H1 (cell line): ENCODE measurements around the gene MPPED2. TPM values are rescaled to one million over a fixed set of nuclear protein-coding genes. Genes with fewer than 3 reads are reported as not detected.

Source experiments
- CTCF ChIA-PET: fragments of 300-600 bp; sonication (Branson Sonifier 250); formaldehyde crosslinking; loops from one replicate; lab custom pipeline; 2021; ENCODE audit not compliant: partially characterized antibody; lab: Charles Lee
- POLR2A ChIA-PET: fragments of 300-600 bp; sonication (Branson Sonifier 250); formaldehyde crosslinking; loops from one replicate; lab custom pipeline; 2021; ENCODE audit warnings: inconsistent platforms; ENCODE audit not compliant: partially characterized antibody; lab: Charles Lee
- DNase-seq, 2 experiments: peaks; one replicate each; pipeline versions ENCODE4 v3.0.0 to v3.0.0-alpha.2; 2010 to 2022; ENCODE audit warnings: low spot score in 2 of 2, low read depth in 1 of 2, mixed read lengths in 1 of 2
- FAIRE-seq: peaks from 2 replicates; lab custom pipeline; 2011; peaks lifted over from hg19 to GRCh38; lab: Jason Lieb, UNC
- H2AFZ ChIP-seq: 2 replicates; pipeline ENCODE4 v1.8.1; 2012; ENCODE audit warnings: low read length, inconsistent platforms
- H2AK5ac ChIP-seq: 2 replicates; pipeline ENCODE4 v1.6.1; 2013; ENCODE audit warnings: low read depth, low read length
- H2BK120ac ChIP-seq: replicated peaks from 2 replicates; pipeline ENCODE3; 2013; ENCODE audit warnings: low read depth, low read length, inconsistent platforms
- H2BK12ac ChIP-seq: 2 replicates; pipeline ENCODE4 v1.6.1; 2013; ENCODE audit warnings: low read depth, low read length
- H2BK15ac ChIP-seq: 2 replicates; pipeline ENCODE4 v1.6.1; 2013; ENCODE audit warnings: low read length
- H2BK20ac ChIP-seq: 2 replicates; pipeline ENCODE4 v1.6.1; 2013; ENCODE audit warnings: low read length
- H2BK5ac ChIP-seq: 2 replicates; pipeline ENCODE4 v1.6.1; 2013; ENCODE audit warnings: low read depth, low read length
- H3K14ac ChIP-seq: 2 replicates; pipeline ENCODE4 v1.6.1; 2013; ENCODE audit warnings: inconsistent platforms; ENCODE audit not compliant: insufficient read length
- H3K18ac ChIP-seq: 2 replicates; pipeline ENCODE4 v1.6.1; 2013; ENCODE audit warnings: low read length; ENCODE audit errors: extremely low read depth
- H3K23ac ChIP-seq: 2 replicates; pipeline ENCODE4 v1.6.1; 2013; ENCODE audit warnings: inconsistent platforms; ENCODE audit not compliant: insufficient read length
- H3K23me2 ChIP-seq: 2 replicates; pipeline ENCODE4 v1.6.1; 2013; ENCODE audit warnings: low read depth, low read length
- H3K27ac ChIP-seq: 2 replicates; pipeline ENCODE4 v1.6.1; 2011; ENCODE audit warnings: low read depth, low read length, inconsistent platforms
- H3K27me3 ChIP-seq, 4 experiments: replicated peaks in 1 of 4; 1 replicate in 1 of 4; 2 replicates in 3 of 4; pipeline versions ENCODE4 v1.6.1 to v1.8.1; 2011 to 2013; ENCODE audit warnings: low read length in 3 of 4, mild to moderate bottlenecking in 3 of 4, inconsistent platforms in 2 of 4, mixed read lengths in 2 of 4, moderate library complexity in 1 of 4; ENCODE audit not compliant: control insufficient read depth in 3 of 4, insufficient read depth in 3 of 4; ENCODE audit errors: extremely low read depth in 1 of 4
- H3K36me3 ChIP-seq, 4 experiments: 2 replicates each; pipeline versions ENCODE4 v1.6.1 to v1.8.1; 2011 to 2013; ENCODE audit warnings: mild to moderate bottlenecking in 4 of 4, low read length in 3 of 4, moderate library complexity in 2 of 4, control low read depth in 1 of 4, inconsistent platforms in 1 of 4; ENCODE audit not compliant: insufficient read depth in 4 of 4, control insufficient read depth in 2 of 4
- H3K4ac ChIP-seq: replicated peaks from 2 replicates; pipeline ENCODE3; 2013; ENCODE audit warnings: low read length, low read depth, mixed read lengths, inconsistent platforms; ENCODE audit not compliant: insufficient read length
- H3K4me1 ChIP-seq, 4 experiments: replicated peaks in 1 of 4; 1 replicate in 1 of 4; 2 replicates in 3 of 4; pipeline versions ENCODE4 v1.6.1 to v1.8.1; 2011 to 2013; ENCODE audit warnings: low read length in 3 of 4, inconsistent platforms in 2 of 4, mixed read lengths in 1 of 4; ENCODE audit not compliant: insufficient read depth in 4 of 4, control insufficient read depth in 3 of 4
- H3K4me2 ChIP-seq, 2 experiments: 2 replicates each; pipeline versions ENCODE4 v1.6.1 to v1.8.1; 2011 to 2013; ENCODE audit warnings: low read depth in 2 of 2, low read length in 2 of 2, control low read depth in 1 of 2, inconsistent platforms in 1 of 2, mild to moderate bottlenecking in 1 of 2; ENCODE audit not compliant: insufficient read depth in 1 of 2
- H3K4me3 ChIP-seq, 4 experiments: fragments of 200-600, 300-600 bp in 1 of 4; sonication (generic), shearing (Covaris generic), sonication (Bioruptor Twin) in 1 of 4; 2 replicates each; pipeline versions ENCODE4 v1.5.1 to v1.8.1; 2011 to 2016; ENCODE audit warnings: low read length in 4 of 4, low read depth in 3 of 4, control low read depth in 2 of 4, inconsistent platforms in 2 of 4, mild to moderate bottlenecking in 2 of 4, mixed read lengths in 1 of 4, moderate library complexity in 1 of 4; ENCODE audit not compliant: insufficient read depth in 2 of 4; ENCODE audit errors: extremely low read depth in 1 of 4
- H3K56ac ChIP-seq: replicated peaks from 2 replicates; pipeline ENCODE3; 2013; ENCODE audit warnings: low read depth, mild to moderate bottlenecking, mixed read lengths, low read length, inconsistent platforms; ENCODE audit not compliant: insufficient read length
- H3K79me1 ChIP-seq: 2 replicates; pipeline ENCODE4 v1.6.1; 2013; ENCODE audit warnings: low read depth, low read length, control low read depth
- H3K79me2 ChIP-seq, 2 experiments: 2 replicates each; pipeline versions ENCODE4 v1.6.1 to v1.8.1; 2012 to 2013; ENCODE audit warnings: low read length in 2 of 2, mild to moderate bottlenecking in 2 of 2, inconsistent platforms in 1 of 2; ENCODE audit not compliant: insufficient read depth in 2 of 2, control insufficient read depth in 1 of 2
- H3K9ac ChIP-seq, 4 experiments: replicated peaks in 1 of 4; 1 replicate in 1 of 4; 2 replicates in 3 of 4; pipeline versions ENCODE4 v1.6.1 to v1.8.1; 2011 to 2013; ENCODE audit warnings: low read depth in 3 of 4, low read length in 3 of 4, control low read depth in 2 of 4, mild to moderate bottlenecking in 2 of 4, moderate library complexity in 2 of 4, inconsistent platforms in 1 of 4; ENCODE audit errors: extremely low read depth in 1 of 4
- H3K9me3 ChIP-seq, 2 experiments: 2 replicates each; pipeline versions ENCODE4 v1.6.1 to v1.8.1; 2012 to 2013; ENCODE audit warnings: mild to moderate bottlenecking in 2 of 2, moderate library complexity in 2 of 2, control low read depth in 1 of 2, inconsistent platforms in 1 of 2, low read depth in 1 of 2, low read length in 1 of 2, mixed read lengths in 1 of 2; ENCODE audit not compliant: insufficient read depth in 2 of 2
- H4K20me1 ChIP-seq, 2 experiments: replicated peaks in 1 of 2; 2 replicates each; pipeline versions ENCODE3 to v1.8.1; 2011 to 2013; ENCODE audit warnings: inconsistent platforms in 2 of 2, low read length in 2 of 2, mild to moderate bottlenecking in 1 of 2; ENCODE audit not compliant: insufficient read depth in 2 of 2, control insufficient read depth in 1 of 2
- H4K5ac ChIP-seq: 2 replicates; pipeline ENCODE4 v1.6.1; 2013; ENCODE audit warnings: low read length, low read depth, mixed read lengths, inconsistent platforms; ENCODE audit not compliant: insufficient read length
- H4K8ac ChIP-seq: 2 replicates; pipeline ENCODE4 v1.8.0; 2013; ENCODE audit warnings: mild to moderate bottlenecking, moderate library complexity, low read length, inconsistent platforms; ENCODE audit not compliant: insufficient read depth; ENCODE audit errors: extremely low read depth
- H4K91ac ChIP-seq: replicated peaks from 2 replicates; pipeline ENCODE3; 2013; ENCODE audit warnings: low read length, mixed read lengths, inconsistent platforms; ENCODE audit not compliant: insufficient read length
- CBX5 ChIP-seq: fragments of 300-800, 300-1000 bp; sonication (generic); IDR thresholded peaks from 2 replicates; pipeline ENCODE4 v1.7.1; 2016; ENCODE audit warnings: antibody characterized with exemption, low read length, low read depth
- CEBPB ChIP-seq: IDR thresholded peaks from 2 replicates; pipeline ENCODE4 v1.6.1; 2012; ENCODE audit warnings: low read depth, low read length
- HDAC6 ChIP-seq: IDR thresholded peaks from one replicate; pipeline ENCODE4 v1.7.1; 2012; ENCODE audit warnings: low read depth, mild to moderate bottlenecking, inconsistent platforms, low read length, moderate library complexity
- MAX ChIP-seq: IDR thresholded peaks from 2 replicates; pipeline ENCODE4 v1.6.1; 2012; ENCODE audit warnings: inconsistent platforms
- POLR2A ChIP-seq, 2 experiments: IDR thresholded peaks; 1 replicate in 1 of 2; 2 replicates in 1 of 2; pipeline ENCODE4 v1.6.1; 2011; ENCODE audit warnings: low read depth in 2 of 2, low read length in 2 of 2, mild to moderate bottlenecking in 2 of 2; ENCODE audit errors: control extremely low read depth in 1 of 2
- RAD21 ChIP-seq, 2 experiments: IDR thresholded peaks in 1 of 2; conservative IDR thresholded peaks in 1 of 2; 2 replicates each; pipeline ENCODE4 v1.6.1; 2011; ENCODE audit warnings: low read depth in 2 of 2, low read length in 2 of 2, improper control_type of control experiment in 1 of 2, inconsistent platforms in 1 of 2, mild to moderate bottlenecking in 1 of 2, moderate library complexity in 1 of 2
- RNF2 ChIP-seq: fragments of 200-900, 300-1000 bp; sonication (generic); IDR thresholded peaks from 2 replicates; pipeline ENCODE4 v1.7.1; 2016; ENCODE audit warnings: borderline replicate concordance, low read depth, mild to moderate bottlenecking, antibody characterized with exemption, low read length; ENCODE audit not compliant: poor library complexity, severe bottlenecking; ENCODE audit errors: missing control alignments
- SIN3A ChIP-seq, 2 experiments: IDR thresholded peaks in 1 of 2; conservative IDR thresholded peaks in 1 of 2; 2 replicates each; pipeline ENCODE4 v1.6.1; 2011 to 2012; ENCODE audit warnings: low read length in 2 of 2, improper control_type of control experiment in 1 of 2, low read depth in 1 of 2, mild to moderate bottlenecking in 1 of 2
- SRF ChIP-seq: IDR thresholded peaks from 2 replicates; pipeline ENCODE4 v1.6.1; 2011; ENCODE audit warnings: mild to moderate bottlenecking, low read depth, low read length, moderate library complexity
- TAF1 ChIP-seq: IDR thresholded peaks from 2 replicates; pipeline ENCODE4 v1.6.1; 2011; ENCODE audit warnings: mild to moderate bottlenecking, low read depth, low read length
- USF2 ChIP-seq: IDR thresholded peaks from 2 replicates; pipeline ENCODE4 v1.6.1; 2011; ENCODE audit warnings: low read length, improper control_type of control experiment
- WGBS, 2 experiments: shearing (Covaris generic) in 1 of 2; methylation state at CpG; one replicate each; pipeline versions ENCODE4 v1.1.6 to v1.1.7; 2013 to 2015; ENCODE audit warnings: low lambda C conversion rate in 2 of 2, mixed read lengths in 2 of 2, inconsistent platforms in 1 of 2, low coverage in 1 of 2, missing lambda C conversion rate in 1 of 2; ENCODE audit not compliant: insufficient replicate concordance in 2 of 2, insufficient coverage in 1 of 2, insufficient read length in 1 of 2; ENCODE audit errors: extremely low coverage in 1 of 2, missing lambda C conversion rate in 1 of 2; 5-methylcytosine and 5-hydroxymethylcytosine counted together
- polyA plus RNA-seq, 7 experiments: library from polyadenylated mRNA; depleted of rRNA in 3 of 7; stranded (reverse) in 5 of 7; unstranded in 2 of 7; fragments of >200 nt in 5 of 7; fragments of 200-250 nt in 2 of 7; gene quantifications; 1 replicate in 5 of 7; 2 replicates in 1 of 7; 4 replicates in 1 of 7; pipeline versions ENCODE4 v1.2.1 to v1.2.3, GENCODE V29; 2011 to 2013; ENCODE audit warnings: missing spikeins in 2 of 7, mixed read lengths in 2 of 7
- total RNA-seq: library from RNA; stranded (reverse); fragmentation: NEBNext Ultra II Directional; extraction: Animal tissue kit (Norgen Biotek cat#: 25700); gene quantifications from 2 replicates; pipeline ENCODE4 v1.2.1, GENCODE V29; 2021

Gene MPPED2
- total and polyA plus RNA-seq, 2 of the 8 experiments (the other 6 are each of a cell fraction or from before 2014, with no cell fraction given), result 1.3 to 3.5 TPM

DNA sequence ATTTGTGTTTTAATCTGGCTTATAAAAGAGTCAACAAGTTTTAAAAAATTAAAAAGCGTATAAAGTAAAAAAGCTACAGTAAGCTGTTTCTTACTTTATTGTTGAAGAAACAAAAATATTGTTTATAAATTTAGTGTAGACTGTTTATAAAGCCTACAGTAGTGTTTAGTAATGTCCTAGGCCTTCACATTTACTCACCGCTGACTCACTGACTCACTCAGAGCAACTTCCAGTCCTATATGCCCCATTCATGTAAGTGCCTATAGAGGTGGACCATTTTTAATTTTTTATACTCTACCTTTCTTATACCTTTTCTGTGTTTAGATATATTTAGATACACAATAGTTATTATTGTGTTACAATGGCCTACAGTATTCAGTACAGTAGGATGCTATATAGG lies 12.2 kb downstream of the MPPED2 start:
- no peak for TF ChIP-seq SIN3A (conservative IDR thresholded peaks at IDR 0.05 in 1 of 2, IDR thresholded peaks at IDR 0.05 in 1 of 2; ENCODE audit: low read depth in 1 of 2, low read length in 2 of 2)
- TF ChIP-seq CEBPB, result no peak
- TF ChIP-seq RNF2, result no peak
- no peak for TF ChIP-seq RAD21 (IDR thresholded peaks at IDR 0.05 in 1 of 2, conservative IDR thresholded peaks at IDR 0.05 in 1 of 2; ENCODE audit: low read depth in 2 of 2, low read length in 2 of 2)
- TF ChIP-seq TAF1, result no peak
- TF ChIP-seq SRF, result no peak
- TF ChIP-seq POLR2A (IDR thresholded peaks at IDR 0.05; ENCODE audit: control extremely low read depth in 1 of 2, low read depth in 2 of 2, low read length in 2 of 2), result no peak
- no peak for TF ChIP-seq MAX
- TF ChIP-seq USF2, result no peak
- no peak for TF ChIP-seq CBX5
- TF ChIP-seq HDAC6, result no peak
- Histone ChIP-seq H3K36me3 (peaks cover 0 to 6% (median under 1%) of the 10 kb centered on the region in 4 experiments; a peak in 2 of 8 replicates), H3K18ac (no peak overlapping the region), H3K79me2 (no peaks in the 10 kb centered on the region), H2BK20ac (no peak overlapping the region), H3K4me3 (no peak overlapping the region), H4K91ac (no peak overlapping the region), H3K27me3 (no peaks in the 10 kb centered on the region), H3K23ac (no peak overlapping the region), H3K4ac (no peak overlapping the region), H3K4me2 (no peak overlapping the region), H3K4me1 (no peaks in the 10 kb centered on the region), H2AK5ac (no peak overlapping the region), H2AFZ (no peak overlapping the region), H4K20me1 (no peaks in the 10 kb centered on the region), H3K9ac (no peak overlapping the region), H3K27ac (no peak overlapping the region), H2BK12ac (no peak overlapping the region), H2BK5ac (no peak overlapping the region), H3K9me3 (no peaks in the 10 kb centered on the region), H4K8ac (no peak overlapping the region), H3K14ac (no peak overlapping the region), H2BK15ac (no peak overlapping the region), H2BK120ac (no peak overlapping the region), H4K5ac (no peak overlapping the region), H3K56ac (no peak overlapping the region), H3K79me1 (no peaks in the 10 kb centered on the region), H3K23me2 (no peaks in the 10 kb centered on the region)
- WGBS, 2 experiments, result 85% methylated on average over 2 of the region's 2 CpGs; no CpG with 5 or more reads in 1 of the 2 experiments
- no peak for FAIRE-seq
- ChIA-PET CTCF (interaction anchor here (1.3 kb wide), 1 partner anchor 229 kb away, joined by 5 read pairs; no protein-coding TSS in a partner anchor), POLR2A (interaction anchor here (0.7 to 0.9 kb wide), 2 partner anchors 8 to 9 kb away, joined by 3 read pairs; no protein-coding TSS in a partner anchor)
- no peak for DNase-seq
